Keratinocyte (primary cell): ENCODE results near the gene ARHGAP32.

Source experiments
- EZH2 ChIP-seq: IDR thresholded peaks from one replicate; pipeline ENCODE4 v1.6.1; 2012; ENCODE audit warnings: inconsistent platforms, mild to moderate bottlenecking, low read length, moderate library complexity
- TF ChIP-seq, protein P1 (sequence below), 3 experiments: IDR thresholded peaks in 1 of 3; conservative IDR thresholded peaks in 1 of 3; optimal IDR thresholded peaks in 1 of 3; 2 replicates in 2 of 3; 3 replicates in 1 of 3; pipeline versions ENCODE3 to v1.5.1; 2011; ENCODE audit warnings: low read length in 3 of 3, mild to moderate bottlenecking in 3 of 3, moderate library complexity in 2 of 3, control low read depth in 1 of 3, inconsistent platforms in 1 of 3; ENCODE audit not compliant: insufficient read depth in 2 of 3; ENCODE audit errors: extremely low read depth in 1 of 3

GRCh38 chr11:128943428-128943976, 248.6 kb downstream of the ARHGAP32 start:
- TF ChIP-seq, protein P1, sequence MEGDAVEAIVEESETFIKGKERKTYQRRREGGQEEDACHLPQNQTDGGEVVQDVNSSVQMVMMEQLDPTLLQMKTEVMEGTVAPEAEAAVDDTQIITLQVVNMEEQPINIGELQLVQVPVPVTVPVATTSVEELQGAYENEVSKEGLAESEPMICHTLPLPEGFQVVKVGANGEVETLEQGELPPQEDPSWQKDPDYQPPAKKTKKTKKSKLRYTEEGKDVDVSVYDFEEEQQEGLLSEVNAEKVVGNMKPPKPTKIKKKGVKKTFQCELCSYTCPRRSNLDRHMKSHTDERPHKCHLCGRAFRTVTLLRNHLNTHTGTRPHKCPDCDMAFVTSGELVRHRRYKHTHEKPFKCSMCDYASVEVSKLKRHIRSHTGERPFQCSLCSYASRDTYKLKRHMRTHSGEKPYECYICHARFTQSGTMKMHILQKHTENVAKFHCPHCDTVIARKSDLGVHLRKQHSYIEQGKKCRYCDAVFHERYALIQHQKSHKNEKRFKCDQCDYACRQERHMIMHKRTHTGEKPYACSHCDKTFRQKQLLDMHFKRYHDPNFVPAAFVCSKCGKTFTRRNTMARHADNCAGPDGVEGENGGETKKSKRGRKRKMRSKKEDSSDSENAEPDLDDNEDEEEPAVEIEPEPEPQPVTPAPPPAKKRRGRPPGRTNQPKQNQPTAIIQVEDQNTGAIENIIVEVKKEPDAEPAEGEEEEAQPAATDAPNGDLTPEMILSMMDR (optimal IDR thresholded peaks at IDR 0.05 in 1 of 3, IDR thresholded peaks at IDR 0.05 in 1 of 3, conservative IDR thresholded peaks at IDR 0.05 in 1 of 3; ENCODE audit: extremely low read depth in 1 of 3, insufficient read depth in 2 of 3, low read length in 3 of 3) = no peak
- TF ChIP-seq EZH2 = no peak
